ENCODE measurements around the gene WDR70. TPM values are rescaled to one million over a fixed set of nuclear protein-coding genes. Genes with fewer than 3 reads are reported as not detected.
"Not testable (repeated sequence)": the region's sequence is repeated elsewhere in the genome, so short reads cannot be mapped to it uniquely, and the experiment has no call there.

WDR70 gene
- total RNA-seq, 1 donor from 2014 or later = 23.6 TPM

GRCh38 chr5:37514946-37515345 is 135.8 kb downstream of the WDR70 start:
- Mint-ChIP-seq H3K27ac (ENCODE audit: unreplicated experiment) (no peak overlapping the region), H3K9me3 (ENCODE audit: low read depth) (peaks cover 3% of the 10 kb centered on the region), H3K27me3 (ENCODE audit: low read depth) (no peaks in the 10 kb centered on the region), H3K36me3 (ENCODE audit: low read depth) (peaks cover 6% of the 10 kb centered on the region), H3K4me1 (ENCODE audit: low read depth) (peaks cover 2% of the 10 kb centered on the region), H3K4me3 (ENCODE audit: unreplicated experiment) (no peak overlapping the region)
- no peak for DNase-seq (ENCODE audit: low spot score)
- TF ChIP-seq, protein P1, sequence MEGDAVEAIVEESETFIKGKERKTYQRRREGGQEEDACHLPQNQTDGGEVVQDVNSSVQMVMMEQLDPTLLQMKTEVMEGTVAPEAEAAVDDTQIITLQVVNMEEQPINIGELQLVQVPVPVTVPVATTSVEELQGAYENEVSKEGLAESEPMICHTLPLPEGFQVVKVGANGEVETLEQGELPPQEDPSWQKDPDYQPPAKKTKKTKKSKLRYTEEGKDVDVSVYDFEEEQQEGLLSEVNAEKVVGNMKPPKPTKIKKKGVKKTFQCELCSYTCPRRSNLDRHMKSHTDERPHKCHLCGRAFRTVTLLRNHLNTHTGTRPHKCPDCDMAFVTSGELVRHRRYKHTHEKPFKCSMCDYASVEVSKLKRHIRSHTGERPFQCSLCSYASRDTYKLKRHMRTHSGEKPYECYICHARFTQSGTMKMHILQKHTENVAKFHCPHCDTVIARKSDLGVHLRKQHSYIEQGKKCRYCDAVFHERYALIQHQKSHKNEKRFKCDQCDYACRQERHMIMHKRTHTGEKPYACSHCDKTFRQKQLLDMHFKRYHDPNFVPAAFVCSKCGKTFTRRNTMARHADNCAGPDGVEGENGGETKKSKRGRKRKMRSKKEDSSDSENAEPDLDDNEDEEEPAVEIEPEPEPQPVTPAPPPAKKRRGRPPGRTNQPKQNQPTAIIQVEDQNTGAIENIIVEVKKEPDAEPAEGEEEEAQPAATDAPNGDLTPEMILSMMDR (IDR thresholded peaks at IDR 0.05) = no peak

- Mint-ChIP-seq H3K9me3 (ENCODE audit: low read depth) (peaks cover 3% of the 10 kb centered on the region), H3K36me3 (ENCODE audit: low read depth) (peaks cover 7% of the 10 kb centered on the region), H3K4me1 (ENCODE audit: low read depth) (no peaks in the 10 kb centered on the region), H3K27me3 (ENCODE audit: low read depth) (no peaks in the 10 kb centered on the region), H3K27ac (ENCODE audit: unreplicated experiment) (no peak overlapping the region), H3K4me3 (ENCODE audit: unreplicated experiment) (no peak overlapping the region)
- DNase-seq (ENCODE audit: low spot score) = no peak
- TF ChIP-seq, protein P1 (IDR thresholded peaks at IDR 0.05) = no peak
Measured at GRCh38 chr5:37517686-37518085, 138.6 kb downstream of the WDR70 start.

DNA sequence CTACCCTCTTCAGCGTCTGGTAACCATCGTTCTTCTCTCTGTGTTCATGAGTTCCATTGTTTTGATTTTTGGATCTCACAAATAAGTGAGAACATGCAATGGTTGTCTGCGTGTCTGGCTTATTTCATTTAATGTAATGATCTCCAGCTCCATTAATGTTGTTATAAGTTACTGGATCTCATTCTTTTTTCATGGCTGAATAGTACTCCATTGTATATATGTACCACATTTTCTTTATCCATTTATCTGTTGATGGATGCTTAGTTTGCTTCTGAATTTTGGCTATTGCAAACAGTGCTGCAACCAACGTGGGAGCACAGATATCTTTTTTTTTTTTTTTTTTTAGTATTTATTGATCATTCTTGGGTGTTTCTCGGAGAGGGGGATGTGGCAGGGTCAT is 139.2 kb downstream of the WDR70 start:
- not testable (repeated sequence) for H3K9me3 Mint-ChIP-seq (ENCODE audit: low read depth); H3K36me3 Mint-ChIP-seq (ENCODE audit: low read depth); H3K4me1 Mint-ChIP-seq (ENCODE audit: low read depth); H3K27me3 Mint-ChIP-seq (ENCODE audit: low read depth); DNase-seq (ENCODE audit: low spot score); H3K4me3 Mint-ChIP-seq (ENCODE audit: unreplicated experiment); H3K27ac Mint-ChIP-seq (ENCODE audit: unreplicated experiment)

DNA sequence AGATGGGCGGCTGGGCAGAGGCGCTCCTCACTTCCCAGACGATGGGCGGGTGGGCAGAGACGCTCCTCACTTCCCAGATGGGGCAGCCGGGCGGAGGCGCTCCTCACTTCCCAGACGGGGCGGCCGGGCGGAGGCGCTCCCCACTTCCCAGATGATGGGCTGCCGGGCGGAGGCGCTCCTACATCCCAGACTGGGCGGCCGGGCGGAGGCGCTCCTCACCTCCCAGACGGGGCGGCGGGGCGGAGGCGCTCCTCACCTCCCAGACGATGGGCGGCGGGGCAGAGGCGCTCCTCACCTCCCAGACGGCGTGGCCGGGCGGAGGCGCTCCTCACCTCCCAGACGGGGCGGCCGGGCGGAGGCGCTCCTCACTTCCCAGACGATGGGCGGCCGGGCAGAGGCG is 140.2 kb downstream of the WDR70 start:
- TF ChIP-seq, protein P1 (IDR thresholded peaks at IDR 0.05) = no peak
- DNase-seq (ENCODE audit: low spot score) = no peak
- Mint-ChIP-seq H3K4me3 (ENCODE audit: unreplicated experiment) (no peak overlapping the region), H3K27me3 (ENCODE audit: low read depth) (no peaks in the 10 kb centered on the region), H3K36me3 (ENCODE audit: low read depth) (peaks cover 13% of the 10 kb centered on the region), H3K27ac (ENCODE audit: unreplicated experiment) (no peak overlapping the region), H3K9me3 (ENCODE audit: low read depth) (peaks cover 10% of the 10 kb centered on the region), H3K4me1 (ENCODE audit: low read depth) (no peaks in the 10 kb centered on the region)

GRCh38 chr5:37519807-37520206 is 140.7 kb downstream of the WDR70 start:
- Mint-ChIP-seq H3K36me3 (ENCODE audit: low read depth) (peaks cover 15% of the 10 kb centered on the region), H3K27me3 (ENCODE audit: low read depth) (no peaks in the 10 kb centered on the region)

GRCh38 chr5:37520811-37521210 is 141.7 kb downstream of the WDR70 start:
- Mint-ChIP-seq H3K27me3 (ENCODE audit: low read depth) (no peaks in the 10 kb centered on the region), H3K27ac (ENCODE audit: unreplicated experiment) (no peak overlapping the region), H3K36me3 (ENCODE audit: low read depth) (peaks cover 20% of the 10 kb centered on the region), H3K9me3 (ENCODE audit: low read depth) (peaks cover 20% of the 10 kb centered on the region), H3K4me1 (ENCODE audit: low read depth) (no peaks in the 10 kb centered on the region), H3K4me3 (ENCODE audit: unreplicated experiment) (no peak overlapping the region)
- DNase-seq (ENCODE audit: low spot score) = no peak
- TF ChIP-seq, protein P1 (IDR thresholded peaks at IDR 0.05) = no peak

More at GRCh38 chr5:37519807-37520206, 140.7 kb downstream of the WDR70 start:
- H3K9me3 Mint-ChIP-seq (ENCODE audit: low read depth) = peaks cover 12% of the 10 kb centered on the region
- TF ChIP-seq, protein P1 (IDR thresholded peaks at IDR 0.05) = no peak
- H3K27ac Mint-ChIP-seq (ENCODE audit: unreplicated experiment) = no peak overlapping the region
- H3K4me1 Mint-ChIP-seq (ENCODE audit: low read depth) = no peaks in the 10 kb centered on the region
- DNase-seq (ENCODE audit: low spot score) = no peak
- no peak overlapping the region for H3K4me3 Mint-ChIP-seq (ENCODE audit: unreplicated experiment)
